Measurements from ENCODE around the gene OSGIN1.

The OSGIN1 gene

DNA sequence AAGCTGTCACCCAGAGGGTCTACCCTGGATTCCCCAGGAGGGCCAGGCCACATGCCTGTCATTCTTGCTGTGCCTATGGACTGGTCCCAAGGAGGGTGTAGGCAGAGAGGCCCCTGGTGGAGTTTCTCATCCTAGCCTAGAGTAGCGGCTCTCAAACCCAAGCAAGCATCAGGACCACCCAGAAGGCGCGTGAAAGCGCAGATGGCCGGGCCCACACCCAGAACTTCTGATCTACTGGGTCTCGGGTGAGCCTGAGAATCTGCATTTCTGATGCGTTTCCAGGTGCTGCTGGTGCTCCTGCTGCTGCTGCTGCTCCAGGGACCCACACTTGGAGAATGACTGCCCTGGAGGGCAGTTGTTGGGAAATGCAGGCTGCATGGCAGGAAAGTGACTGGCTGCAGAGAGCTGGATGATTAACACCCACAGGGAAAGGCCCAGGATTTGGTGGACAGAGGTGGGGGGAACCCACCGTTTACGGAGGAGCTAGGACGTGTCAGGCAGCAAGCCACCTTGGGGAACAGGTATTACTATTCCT is 9.5 kb upstream of the OSGIN1 start:
- no peak overlapping the region for H3K4me3 ChIP-seq (ENCODE audit: low read depth, low read length)
- H3K4me1 ChIP-seq (ENCODE audit: control insufficient read depth, insufficient read depth, low read length): no peaks in the 10 kb centered on the region; the same call in 1 of the 2 replicates
- no peak for TF ChIP-seq INSM2 (tag by site-specific recombination; IDR thresholded peaks at IDR 0.05)
- TF ChIP-seq PRDM10 (tag by site-specific recombination; IDR thresholded peaks at IDR 0.05): no peak
- TF ChIP-seq BCL6B (tag by site-specific recombination; IDR thresholded peaks at IDR 0.05): no peak
- TF ChIP-seq ZNF473 (tag by site-specific recombination; IDR thresholded peaks at IDR 0.05): no peak
- no peak for TF ChIP-seq KLF1 (tag by site-specific recombination; IDR thresholded peaks at IDR 0.05)
- no peak for TF ChIP-seq ZNF248 (tag by site-specific recombination; IDR thresholded peaks at IDR 0.05)
- no peak for TF ChIP-seq GLIS1 (tag by site-specific recombination; IDR thresholded peaks at IDR 0.05)
- H3K36me3 ChIP-seq (ENCODE audit: control insufficient read depth in 2 of 2, insufficient read depth in 1 of 2, low read length in 2 of 2): no peaks in the 10 kb centered on the region
- H3K9me3 ChIP-seq (ENCODE audit: control insufficient read depth, insufficient read depth, low read depth, low read length): no peaks in the 10 kb centered on the region
- CTCF ChIA-PET: interaction anchor here (0.6 to 0.7 kb wide), 3 partner anchors 45 to 229 kb away, joined by 3 read pairs; no protein-coding TSS in a partner anchor
- no peak overlapping the region for H3K27ac ChIP-seq (ENCODE audit: extremely low read depth, low read depth, low read length)
- POLR2A ChIA-PET: no interaction called here

GRCh38 chr16:83945587-83945986 is 7.5 kb upstream of the OSGIN1 start:
- TF ChIP-seq ZNF280C (tag by site-specific recombination; IDR thresholded peaks at IDR 0.05): no peak
- no peak for TF ChIP-seq KLF1 (tag by site-specific recombination; IDR thresholded peaks at IDR 0.05)
- TF ChIP-seq ZNF311 (tag by site-specific recombination; IDR thresholded peaks at IDR 0.05; ENCODE audit: borderline replicate concordance): no peak
- CTCF ChIA-PET: no interaction called here
- no peaks in the 10 kb centered on the region for H3K4me1 ChIP-seq (ENCODE audit: control insufficient read depth, insufficient read depth, low read length)
- no peaks in the 10 kb centered on the region for H3K36me3 ChIP-seq (ENCODE audit: control insufficient read depth in 2 of 2, insufficient read depth in 1 of 2, low read length in 2 of 2)
- POLR2A ChIA-PET: no interaction called here
- no peak overlapping the region for H3K4me3 ChIP-seq (ENCODE audit: low read depth, low read length)
- H3K27ac ChIP-seq (ENCODE audit: extremely low read depth, low read depth, low read length): no peak overlapping the region
- H3K9me3 ChIP-seq (ENCODE audit: control insufficient read depth, insufficient read depth, low read depth, low read length): no peaks in the 10 kb centered on the region

GRCh38 chr16:83946154-83946780 is 6.8 kb upstream of the OSGIN1 start:
- no peaks in the 10 kb centered on the region for H3K36me3 ChIP-seq (ENCODE audit: control insufficient read depth in 2 of 2, insufficient read depth in 1 of 2, low read length in 2 of 2)
- TF ChIP-seq ZNF747 (tag by site-specific recombination; IDR thresholded peaks at IDR 0.05) (no peak), ZBTB1 (tag by site-specific recombination; IDR thresholded peaks at IDR 0.05) (no peak), ZSCAN23 (tag by site-specific recombination; IDR thresholded peaks at IDR 0.05) (no peak), ZNF266 (tag by site-specific recombination; IDR thresholded peaks at IDR 0.05; ENCODE audit: low read depth) (no peak), ZBTB20 (tag by site-specific recombination; IDR thresholded peaks at IDR 0.05) (no peak), ZNF664 (tag by site-specific recombination; IDR thresholded peaks at IDR 0.05) (no peak)
- TF ChIP-seq, protein P1, sequence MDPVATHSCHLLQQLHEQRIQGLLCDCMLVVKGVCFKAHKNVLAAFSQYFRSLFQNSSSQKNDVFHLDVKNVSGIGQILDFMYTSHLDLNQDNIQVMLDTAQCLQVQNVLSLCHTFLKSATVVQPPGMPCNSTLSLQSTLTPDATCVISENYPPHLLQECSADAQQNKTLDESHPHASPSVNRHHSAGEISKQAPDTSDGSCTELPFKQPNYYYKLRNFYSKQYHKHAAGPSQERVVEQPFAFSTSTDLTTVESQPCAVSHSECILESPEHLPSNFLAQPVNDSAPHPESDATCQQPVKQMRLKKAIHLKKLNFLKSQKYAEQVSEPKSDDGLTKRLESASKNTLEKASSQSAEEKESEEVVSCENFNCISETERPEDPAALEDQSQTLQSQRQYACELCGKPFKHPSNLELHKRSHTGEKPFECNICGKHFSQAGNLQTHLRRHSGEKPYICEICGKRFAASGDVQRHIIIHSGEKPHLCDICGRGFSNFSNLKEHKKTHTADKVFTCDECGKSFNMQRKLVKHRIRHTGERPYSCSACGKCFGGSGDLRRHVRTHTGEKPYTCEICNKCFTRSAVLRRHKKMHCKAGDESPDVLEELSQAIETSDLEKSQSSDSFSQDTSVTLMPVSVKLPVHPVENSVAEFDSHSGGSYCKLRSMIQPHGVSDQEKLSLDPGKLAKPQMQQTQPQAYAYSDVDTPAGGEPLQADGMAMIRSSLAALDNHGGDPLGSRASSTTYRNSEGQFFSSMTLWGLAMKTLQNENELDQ (tag by site-specific recombination; IDR thresholded peaks at IDR 0.05; ENCODE audit: low read depth): no peak
- POLR2A ChIA-PET: no interaction called here
- CTCF ChIA-PET: no interaction called here
- H3K4me1 ChIP-seq (ENCODE audit: control insufficient read depth, insufficient read depth, low read length): no peaks in the 10 kb centered on the region
- no peaks in the 10 kb centered on the region for H3K9me3 ChIP-seq (ENCODE audit: control insufficient read depth, insufficient read depth, low read depth, low read length)
- no peak overlapping the region for H3K27ac ChIP-seq (ENCODE audit: extremely low read depth, low read depth, low read length)
- no peak overlapping the region for H3K4me3 ChIP-seq (ENCODE audit: low read depth, low read length)
